PC-3 (cell line): ENCODE results near the gene NUP43. TPM values are rescaled to one million over a fixed set of nuclear protein-coding genes. Genes with fewer than 3 reads are reported as not detected.

Experiments used
- ATAC-seq: fragments of 200-7000 bp; cut with Tn5 transposase; 2 replicates; pipeline ENCODE4 v1.9.1; 2020; ENCODE audit warnings: mild to moderate bottlenecking, moderate library complexity
- BruUV-seq: library from RNA; stranded (reverse); fragments of 400-500 nt; replicated peaks from 2 replicates; lab custom pipeline; 2021; lab: Mats Ljungman, UMichigan
- CTCF ChIA-PET: fragments of 300-600 bp; sonication (Branson Sonifier 250); formaldehyde crosslinking; loops from one replicate; lab custom pipeline; 2022; ENCODE audit warnings: antibody characterized with exemption; lab: Charles Lee
- POLR2A ChIA-PET: fragments of 300-600 bp; sonication (Branson Sonifier 250); formaldehyde crosslinking; loops from one replicate; lab custom pipeline; 2022; ENCODE audit warnings: antibody characterized with exemption; ENCODE audit not compliant: unreplicated experiment; lab: Charles Lee
- DNase-seq: peaks from one replicate; pipeline ENCODE4 v3.0.0-alpha.2; 2015
- H2AFZ ChIP-seq: fragments of 300-600 bp; sonication (generic); 2 replicates; pipeline ENCODE4 v1.6.0; 2016; ENCODE audit warnings: antibody characterized with exemption, low read length
- H3F3A ChIP-seq: fragments of 300-600 bp; sonication (generic); one replicate; pipeline ENCODE4 v1.6.0; 2017; ENCODE audit warnings: antibody characterized with exemption, low read length, control low read depth, mild to moderate bottlenecking; ENCODE audit not compliant: unreplicated experiment
- H3K27ac ChIP-seq: fragments of 300-600 bp; sonication (generic); 2 replicates; pipeline ENCODE4 v1.5.1; 2016; ENCODE audit warnings: mild to moderate bottlenecking, low read length
- H3K27me3 ChIP-seq: fragments of 300-600 bp; sonication (generic); 2 replicates; pipeline ENCODE4 v1.6.1; 2016; ENCODE audit warnings: low read length, mixed read lengths
- H3K36me3 ChIP-seq: fragments of 300-600 bp; sonication (generic); 2 replicates; pipeline ENCODE4 v1.6.1; 2016; ENCODE audit warnings: low read depth, mixed run types, low read length, mixed read lengths
- H3K4me1 ChIP-seq: fragments of 300-600 bp; sonication (generic); 2 replicates; pipeline ENCODE4 v1.5.1; 2016; ENCODE audit warnings: low read length; ENCODE audit not compliant: insufficient read depth
- H3K4me2 ChIP-seq: fragments of 300-600 bp; sonication (generic); 2 replicates; pipeline ENCODE4 v1.6.0; 2016; ENCODE audit warnings: low read length
- H3K4me3 ChIP-seq: fragments of 300-600 bp; sonication (generic); 2 replicates; pipeline ENCODE4 v1.5.1; 2016; ENCODE audit warnings: mild to moderate bottlenecking, low read length, mixed read lengths
- H3K79me2 ChIP-seq: fragments of 300-600 bp; sonication (generic); 2 replicates; pipeline ENCODE4 v1.6.1; 2017; ENCODE audit warnings: low read length, mixed read lengths
- H3K9ac ChIP-seq: fragments of 300-600 bp; sonication (generic); 2 replicates; pipeline ENCODE4 v1.6.0; 2016; ENCODE audit warnings: mild to moderate bottlenecking, low read length
- H3K9me2 ChIP-seq: fragments of 300-600 bp; sonication (generic); replicated peaks from 2 replicates; pipeline ENCODE4 v1.6.1; 2016; ENCODE audit warnings: mixed run types, low read length, mixed read lengths
- H3K9me3 ChIP-seq: fragments of 300-600 bp; sonication (generic); 2 replicates; pipeline ENCODE4 v1.6.1; 2016; ENCODE audit warnings: low read length, mixed read lengths
- H4K20me1 ChIP-seq: fragments of 300-600 bp; sonication (generic); 2 replicates; pipeline ENCODE4 v1.6.1; 2016; ENCODE audit warnings: low read length, mixed read lengths
- CTCF ChIP-seq: fragments of 300-600 bp; sonication (generic); conservative IDR thresholded peaks from 2 replicates; pipeline ENCODE4 v1.5.1; 2017; ENCODE audit warnings: antibody characterized with exemption, low read depth, mild to moderate bottlenecking, low read length
- EZH2 ChIP-seq: fragments of 300-600 bp; sonication (generic); IDR thresholded peaks from one replicate; pipeline ENCODE4 v1.6.1; 2017; ENCODE audit warnings: antibody characterized with exemption, mild to moderate bottlenecking, low read length; ENCODE audit not compliant: unreplicated experiment
- EZH2phosphoT487 ChIP-seq: fragments of 300-600 bp; sonication (generic); IDR thresholded peaks from 2 replicates; pipeline ENCODE4 v1.6.1; 2018; ENCODE audit warnings: mild to moderate bottlenecking, antibody characterized with exemption, low read length, borderline replicate concordance
- intact Hi-C: fragments of 100-400 bp; cut with micrococcal nuclease; formaldehyde crosslinking; loops from 2 replicates; pipeline ENCODE4 v1.9.0; 2023
- total RNA-seq: library from RNA; depleted of rRNA; stranded (reverse); fragments of >200 nt; gene quantifications from 2 replicates; pipeline ENCODE4 v1.2.3, GENCODE V29; 2014

NUP43 gene
- total RNA-seq, 1 experiment from 2014 or later = 25.5 TPM

- Histone ChIP-seq H3K4me1 (no peaks in the 10 kb centered on the region), H3K4me2 (no peak overlapping the region), H3K9ac (no peak overlapping the region), H4K20me1 (no peaks in the 10 kb centered on the region), H3K36me3 (peaks cover 17% of the 10 kb centered on the region; the same call in 1 of the 2 replicates), H3K27ac (no peak overlapping the region), H3K4me3 (no peak overlapping the region), H3K9me3 (no peaks in the 10 kb centered on the region), H3K79me2 (no peaks in the 10 kb centered on the region), H3F3A (no peaks in the 10 kb centered on the region), H3K9me2 (no peaks in the 10 kb centered on the region), H3K27me3 (no peaks in the 10 kb centered on the region), H2AFZ (no peak overlapping the region)
- ATAC-seq (no peak), DNase-seq (no peak)
- TF ChIP-seq CTCF (no peak), EZH2phosphoT487 (no peak), EZH2 (no peak)
- intact Hi-C loops = loop anchor here (10.0 kb wide), 2 partner anchors 99 to 289 kb away; no protein-coding TSS in a partner anchor
- BruUV-seq = no TSS peak
- CTCF ChIA-PET = no interaction called here
- POLR2A ChIA-PET = no interaction called here
These were observed 20.5 kb downstream of the NUP43 start for GRCh38 chr6:149725785-149726184.

- ChIA-PET CTCF (interaction anchor here (0.7 kb wide), 1 partner anchor 26 kb away, joined by 4 read pairs; the partner anchor contains the start of gene PCMT1), POLR2A (no interaction called here)
- TF ChIP-seq EZH2 = no peak
- TF ChIP-seq EZH2phosphoT487 = no peak
- TF ChIP-seq CTCF = peak; percentile 84
- ATAC-seq (peak; percentile 98), DNase-seq (peak; percentile 76)
- Histone ChIP-seq H3K27me3 (no peaks in the 10 kb centered on the region), H3K4me3 (no peak overlapping the region), H3K9ac (no peak overlapping the region), H3K9me2 (no peaks in the 10 kb centered on the region), H3K36me3 (peaks cover 9% of the 10 kb centered on the region; the same call in 1 of the 2 replicates), H3K27ac (no peak overlapping the region), H2AFZ (no peak overlapping the region), H3F3A (no peaks in the 10 kb centered on the region), H3K4me1 (no peaks in the 10 kb centered on the region), H3K4me2 (no peak overlapping the region), H3K79me2 (no peaks in the 10 kb centered on the region; the same call in 1 of the 2 replicates), H3K9me3 (no peaks in the 10 kb centered on the region), H4K20me1 (no peaks in the 10 kb centered on the region)
- intact Hi-C loops = loop anchor here (5.0 to 10.0 kb wide), 3 partner anchors 101 to 291 kb away; no protein-coding TSS in a partner anchor
- BruUV-seq = no TSS peak
These were observed 22.4 kb downstream of the NUP43 start for GRCh38 chr6:149723771-149724417.

- Histone ChIP-seq H3K36me3 (peaks cover 9% of the 10 kb centered on the region; the same call in 1 of the 2 replicates), H3K27me3 (no peaks in the 10 kb centered on the region), H4K20me1 (no peaks in the 10 kb centered on the region), H3F3A (no peaks in the 10 kb centered on the region), H3K9me3 (no peaks in the 10 kb centered on the region), H3K9me2 (no peaks in the 10 kb centered on the region), H3K4me3 (no peak overlapping the region), H3K4me1 (no peaks in the 10 kb centered on the region), H3K4me2 (no peak overlapping the region), H3K79me2 (peaks cover 6% of the 10 kb centered on the region; the same call in 1 of the 2 replicates), H2AFZ (no peak overlapping the region), H3K9ac (no peak overlapping the region), H3K27ac (no peak overlapping the region)
- DNase-seq = no peak
- intact Hi-C loops = loop anchor here (5.0 to 10.0 kb wide), 3 partner anchors 102 to 292 kb away; no protein-coding TSS in a partner anchor
- CTCF ChIA-PET = interaction anchor here (0.7 kb wide), 1 partner anchor 27 kb away, joined by 4 read pairs; the partner anchor contains the start of gene PCMT1
- POLR2A ChIA-PET = no interaction called here
- TF ChIP-seq EZH2 (no peak), EZH2phosphoT487 (no peak), CTCF (no peak)
- no peak for ATAC-seq
- no TSS peak for BruUV-seq
These were observed 23.1 kb downstream of the NUP43 start for GRCh38 chr6:149723262-149723661.
